HEK293T (cell line): ENCODE measurements around the gene DNAJC25.

ENCODE experiments used
- FOXM1 ChIP-seq: fragments of 450-650 bp; IDR thresholded peaks from 2 replicates; pipeline ENCODE4 v1.6.1; 2017; ENCODE audit warnings: mild to moderate bottlenecking, borderline replicate concordance
- SP1 ChIP-seq: fragments of 450-650 bp; IDR thresholded peaks from 2 replicates; pipeline ENCODE4 v1.6.1; 2017

GRCh38 chr9:111599092-111599954 is 31.8 kb upstream of the DNAJC25 start, which contains the start of gene PTGR1:
- TF ChIP-seq FOXM1 (no peak), SP1 (no peak)
